HUES48 (cell line): ENCODE data around the gene HUWE1.

Experiments used
- H3K27ac ChIP-seq: one replicate; pipeline ENCODE4 v1.7.0; 2013; ENCODE audit warnings: low read depth, low read length, inconsistent platforms
- H3K27me3 ChIP-seq: 2 replicates; pipeline ENCODE4 v1.6.1; 2013; ENCODE audit warnings: mild to moderate bottlenecking, low read length; ENCODE audit not compliant: control insufficient read depth, insufficient read depth
- H3K36me3 ChIP-seq: 2 replicates; pipeline ENCODE4 v1.6.1; 2013; ENCODE audit warnings: low read length; ENCODE audit not compliant: control insufficient read depth, insufficient read depth
- H3K4me1 ChIP-seq: 2 replicates; pipeline ENCODE4 v1.6.1; 2013; ENCODE audit warnings: mild to moderate bottlenecking, low read length; ENCODE audit not compliant: control insufficient read depth, insufficient read depth
- H3K4me3 ChIP-seq: 2 replicates; pipeline ENCODE4 v1.5.1; 2013; ENCODE audit warnings: mild to moderate bottlenecking, low read depth, low read length
- H3K9ac ChIP-seq: 2 replicates; pipeline ENCODE4 v1.6.1; 2013; ENCODE audit warnings: mild to moderate bottlenecking, low read depth, low read length, moderate library complexity
- H3K9me3 ChIP-seq: 2 replicates; pipeline ENCODE4 v1.6.1; 2013; ENCODE audit warnings: low read length; ENCODE audit not compliant: control insufficient read depth, insufficient read depth

The HUWE1 gene

GRCh38 chrX:53684415-53685192 is 1.9 kb downstream of the HUWE1 start:
- Histone ChIP-seq H3K4me1 (no peaks in the 10 kb centered on the region), H3K36me3 (peaks cover 21% of the 10 kb centered on the region), H3K9ac (peak overlapping the region; percentile 85), H3K9me3 (peaks cover 26% of the 10 kb centered on the region), H3K27ac (peak overlapping the region; percentile 97), H3K27me3 (no peaks in the 10 kb centered on the region), H3K4me3 (peak overlapping the region; percentile 91)

GRCh38 chrX:53683556-53684414 is 2.7 kb downstream of the HUWE1 start:
- peak overlapping the region; percentile 99 for H3K9ac ChIP-seq
- peak overlapping the region; percentile 91 for H3K4me3 ChIP-seq
- no peaks in the 10 kb centered on the region for H3K27me3 ChIP-seq
- peak overlapping the region; percentile 97 for H3K27ac ChIP-seq
- H3K36me3 ChIP-seq = peaks cover 29% of the 10 kb centered on the region
- H3K9me3 ChIP-seq = peaks cover 26% of the 10 kb centered on the region
- no peaks in the 10 kb centered on the region for H3K4me1 ChIP-seq

- Histone ChIP-seq H3K36me3 (peaks cover 37% of the 10 kb centered on the region), H3K4me3 (peak overlapping the region; percentile 91), H3K9ac (peak overlapping the region; percentile 99), H3K27me3 (no peaks in the 10 kb centered on the region), H3K27ac (peak overlapping the region; percentile 97), H3K9me3 (peaks cover 27% of the 10 kb centered on the region), H3K4me1 (no peaks in the 10 kb centered on the region)
Measured at GRCh38 chrX:53682885-53683555, 3.5 kb downstream of the HUWE1 start.

GRCh38 chrX:53681661-53682060 is 4.9 kb downstream of the HUWE1 start:
- H3K9me3 ChIP-seq = peaks cover 32% of the 10 kb centered on the region
- H3K4me1 ChIP-seq = no peaks in the 10 kb centered on the region
- H3K27ac ChIP-seq = no peak overlapping the region
- no peaks in the 10 kb centered on the region for H3K27me3 ChIP-seq
- H3K9ac ChIP-seq = no peak overlapping the region
- peaks cover 49% of the 10 kb centered on the region for H3K36me3 ChIP-seq
- 0 out of 2 replicates have a peak overlapping the region, but pooled peaks have one; percentile 91 for H3K4me3 ChIP-seq

- no peak overlapping the region for H3K9ac ChIP-seq
- no peaks in the 10 kb centered on the region for H3K4me1 ChIP-seq
- H3K4me3 ChIP-seq = no peak overlapping the region
- no peaks in the 10 kb centered on the region for H3K27me3 ChIP-seq
- no peak overlapping the region for H3K27ac ChIP-seq
- peaks cover 78% of the 10 kb centered on the region for H3K36me3 ChIP-seq
- H3K9me3 ChIP-seq = peaks cover 40% of the 10 kb centered on the region
Measured at GRCh38 chrX:53678667-53679066, 7.9 kb downstream of the HUWE1 start.

GRCh38 chrX:53677286-53677685 is 9.2 kb downstream of the HUWE1 start:
- peaks cover 90% of the 10 kb centered on the region for H3K36me3 ChIP-seq
- H3K27ac ChIP-seq = no peak overlapping the region
- peaks cover 39% of the 10 kb centered on the region for H3K9me3 ChIP-seq
- no peak overlapping the region for H3K9ac ChIP-seq
- H3K4me3 ChIP-seq = no peak overlapping the region
- H3K4me1 ChIP-seq = no peaks in the 10 kb centered on the region
- no peaks in the 10 kb centered on the region for H3K27me3 ChIP-seq

GRCh38 chrX:53674581-53674980 is 11.9 kb downstream of the HUWE1 start:
- Histone ChIP-seq H3K27ac (no peak overlapping the region), H3K27me3 (no peaks in the 10 kb centered on the region), H3K9me3 (peaks cover 32% of the 10 kb centered on the region), H3K4me1 (no peaks in the 10 kb centered on the region), H3K4me3 (no peak overlapping the region), H3K36me3 (peaks cover 85% of the 10 kb centered on the region), H3K9ac (no peak overlapping the region)

GRCh38 chrX:53669258-53669657 is 17.3 kb downstream of the HUWE1 start:
- Histone ChIP-seq H3K4me3 (no peak overlapping the region), H3K9me3 (peaks cover 34% of the 10 kb centered on the region), H3K9ac (no peak overlapping the region), H3K4me1 (no peaks in the 10 kb centered on the region), H3K36me3 (peaks cover 76% of the 10 kb centered on the region), H3K27me3 (no peaks in the 10 kb centered on the region), H3K27ac (no peak overlapping the region)

- no peak overlapping the region for H3K27ac ChIP-seq
- no peaks in the 10 kb centered on the region for H3K4me1 ChIP-seq
- peaks cover 40% of the 10 kb centered on the region for H3K9me3 ChIP-seq
- H3K36me3 ChIP-seq = peaks cover 62% of the 10 kb centered on the region
- H3K9ac ChIP-seq = no peak overlapping the region
- H3K4me3 ChIP-seq = no peak overlapping the region
- H3K27me3 ChIP-seq = no peaks in the 10 kb centered on the region
Measured at GRCh38 chrX:53666171-53666570, 20.3 kb downstream of the HUWE1 start.

GRCh38 chrX:53660004-53660403 is 26.5 kb downstream of the HUWE1 start:
- no peaks in the 10 kb centered on the region for H3K4me1 ChIP-seq
- H3K27me3 ChIP-seq = no peaks in the 10 kb centered on the region
- H3K36me3 ChIP-seq = peaks cover 30% of the 10 kb centered on the region
- H3K4me3 ChIP-seq = no peak overlapping the region
- no peak overlapping the region for H3K27ac ChIP-seq
- no peak overlapping the region for H3K9ac ChIP-seq
- H3K9me3 ChIP-seq = peaks cover 34% of the 10 kb centered on the region
